ENCODE data around the gene SH3BP5L.

DNA sequence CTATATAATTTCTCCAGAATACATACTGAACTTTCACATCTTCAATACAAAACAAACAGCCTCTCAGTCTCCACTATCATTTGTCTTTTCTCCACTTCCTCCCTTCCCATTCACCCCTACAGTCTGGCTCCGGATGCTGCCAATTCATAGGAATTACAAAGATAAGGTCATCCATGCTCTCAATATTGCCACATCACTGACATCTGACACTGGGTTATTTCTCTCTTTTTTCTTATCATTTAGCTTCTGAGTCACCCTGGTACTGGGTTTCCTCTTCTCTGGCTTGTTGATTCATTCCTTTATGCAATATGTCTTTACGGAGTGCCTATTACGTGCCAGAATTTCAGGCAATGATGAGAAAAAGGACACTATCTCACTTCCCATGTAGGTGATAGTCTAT, 3.1 kb upstream of the SH3BP5L start:
- no peak; the same call in 1 of the 2 replicates for TF ChIP-seq POLR2AphosphoS5 (IDR thresholded peaks at IDR 0.05; ENCODE audit: low read depth, low read length)
- TF ChIP-seq FOXP2 (optimal IDR thresholded peaks at IDR 0.05; ENCODE audit: borderline replicate concordance, extremely low read depth, extremely low read length, insufficient read depth), result no peak
- TF ChIP-seq, protein P1, sequence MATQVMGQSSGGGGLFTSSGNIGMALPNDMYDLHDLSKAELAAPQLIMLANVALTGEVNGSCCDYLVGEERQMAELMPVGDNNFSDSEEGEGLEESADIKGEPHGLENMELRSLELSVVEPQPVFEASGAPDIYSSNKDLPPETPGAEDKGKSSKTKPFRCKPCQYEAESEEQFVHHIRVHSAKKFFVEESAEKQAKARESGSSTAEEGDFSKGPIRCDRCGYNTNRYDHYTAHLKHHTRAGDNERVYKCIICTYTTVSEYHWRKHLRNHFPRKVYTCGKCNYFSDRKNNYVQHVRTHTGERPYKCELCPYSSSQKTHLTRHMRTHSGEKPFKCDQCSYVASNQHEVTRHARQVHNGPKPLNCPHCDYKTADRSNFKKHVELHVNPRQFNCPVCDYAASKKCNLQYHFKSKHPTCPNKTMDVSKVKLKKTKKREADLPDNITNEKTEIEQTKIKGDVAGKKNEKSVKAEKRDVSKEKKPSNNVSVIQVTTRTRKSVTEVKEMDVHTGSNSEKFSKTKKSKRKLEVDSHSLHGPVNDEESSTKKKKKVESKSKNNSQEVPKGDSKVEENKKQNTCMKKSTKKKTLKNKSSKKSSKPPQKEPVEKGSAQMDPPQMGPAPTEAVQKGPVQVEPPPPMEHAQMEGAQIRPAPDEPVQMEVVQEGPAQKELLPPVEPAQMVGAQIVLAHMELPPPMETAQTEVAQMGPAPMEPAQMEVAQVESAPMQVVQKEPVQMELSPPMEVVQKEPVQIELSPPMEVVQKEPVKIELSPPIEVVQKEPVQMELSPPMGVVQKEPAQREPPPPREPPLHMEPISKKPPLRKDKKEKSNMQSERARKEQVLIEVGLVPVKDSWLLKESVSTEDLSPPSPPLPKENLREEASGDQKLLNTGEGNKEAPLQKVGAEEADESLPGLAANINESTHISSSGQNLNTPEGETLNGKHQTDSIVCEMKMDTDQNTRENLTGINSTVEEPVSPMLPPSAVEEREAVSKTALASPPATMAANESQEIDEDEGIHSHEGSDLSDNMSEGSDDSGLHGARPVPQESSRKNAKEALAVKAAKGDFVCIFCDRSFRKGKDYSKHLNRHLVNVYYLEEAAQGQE (IDR thresholded peaks at IDR 0.05; ENCODE audit: insufficient read depth in 1 of 2, low read depth in 2 of 2, low read length in 2 of 2), result peak in 1 of 2 experiments; percentile 26; a peak in 1 of 4 replicates
